NAMALWA (cell line): ENCODE data around the gene PSPH.
"Not testable (repeated sequence)": the region's sequence is repeated elsewhere in the genome, so short reads cannot be mapped to it uniquely, and the experiment has no call there.

ENCODE experiments used
- DNase-seq: peaks from one replicate; pipeline ENCODE4 v3.0.0-alpha.2; 2015; ENCODE audit warnings: low spot score

Gene PSPH

DNA sequence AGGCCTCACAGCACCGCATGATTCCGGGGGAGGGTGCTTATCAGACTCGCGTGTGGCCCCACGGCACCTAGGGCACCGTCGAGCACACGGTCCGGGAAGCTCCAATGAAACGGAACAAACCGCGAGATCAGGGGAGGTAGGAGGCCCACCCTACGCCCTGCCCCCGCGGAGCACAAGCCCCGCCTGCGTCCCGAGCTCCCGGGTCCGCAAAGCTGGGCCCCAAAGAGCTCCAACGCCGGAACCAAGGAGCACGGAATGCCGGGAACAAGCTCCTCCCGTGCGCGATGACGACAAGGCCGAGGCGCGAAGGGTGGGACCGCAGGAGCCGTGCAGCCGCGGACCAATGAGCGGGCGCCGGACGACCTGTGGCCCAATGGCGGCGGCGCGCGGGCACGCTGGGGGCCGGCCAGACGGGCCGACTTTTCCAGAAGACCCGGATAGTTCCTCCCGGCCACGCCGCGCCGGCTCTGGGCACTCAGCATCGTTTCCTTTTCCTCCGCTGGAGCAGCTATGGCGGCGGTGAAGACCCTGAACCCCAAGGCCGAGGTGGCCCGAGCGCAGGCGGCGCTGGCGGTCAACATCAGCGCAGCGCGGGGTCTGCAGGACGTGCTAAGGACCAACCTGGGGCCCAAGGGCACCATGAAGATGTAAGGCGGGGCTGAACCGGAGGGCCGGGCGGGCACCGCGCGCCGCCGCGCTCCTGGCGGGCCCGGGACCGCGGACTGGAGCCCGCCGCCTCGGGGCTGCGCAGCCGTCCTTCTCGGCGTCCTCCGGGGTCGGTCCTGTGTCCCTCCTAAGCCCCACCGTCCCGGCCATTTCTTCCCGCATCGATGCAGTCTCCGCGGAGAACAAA is at the start of gene PSPH, which contains the start of gene CCT6A:
Gene PSPH, minus strand, starts transcription at position 106 of the 853 bp plus-strand sequence. CDS start 30,232 bp downstream, outside the sequence.
Gene CCT6A, plus strand, starts transcription at position 427 of the 853 bp plus-strand sequence. Its CDS starts 84 bp downstream, at position 511.
- peak; percentile 99 for DNase-seq

DNA sequence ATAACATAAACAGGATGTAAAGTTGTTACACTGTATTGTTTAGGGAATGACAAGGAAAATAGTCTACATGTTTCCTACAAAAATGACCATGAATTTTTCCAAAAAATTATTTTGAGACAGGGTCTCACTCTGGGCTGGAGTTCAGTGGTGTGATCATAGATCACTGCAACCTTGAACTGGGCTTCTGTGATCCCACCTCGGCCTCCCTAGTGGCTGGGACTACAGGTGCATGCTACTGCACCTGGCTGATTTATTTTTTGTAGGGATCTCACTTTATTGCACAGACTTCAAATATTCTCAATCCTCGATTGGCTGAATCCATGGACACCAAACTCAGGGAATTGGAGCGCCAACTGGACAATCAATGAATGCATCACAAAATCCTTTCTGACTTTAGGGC is 48.4 kb upstream of the PSPH start:
- no peak for DNase-seq

DNA sequence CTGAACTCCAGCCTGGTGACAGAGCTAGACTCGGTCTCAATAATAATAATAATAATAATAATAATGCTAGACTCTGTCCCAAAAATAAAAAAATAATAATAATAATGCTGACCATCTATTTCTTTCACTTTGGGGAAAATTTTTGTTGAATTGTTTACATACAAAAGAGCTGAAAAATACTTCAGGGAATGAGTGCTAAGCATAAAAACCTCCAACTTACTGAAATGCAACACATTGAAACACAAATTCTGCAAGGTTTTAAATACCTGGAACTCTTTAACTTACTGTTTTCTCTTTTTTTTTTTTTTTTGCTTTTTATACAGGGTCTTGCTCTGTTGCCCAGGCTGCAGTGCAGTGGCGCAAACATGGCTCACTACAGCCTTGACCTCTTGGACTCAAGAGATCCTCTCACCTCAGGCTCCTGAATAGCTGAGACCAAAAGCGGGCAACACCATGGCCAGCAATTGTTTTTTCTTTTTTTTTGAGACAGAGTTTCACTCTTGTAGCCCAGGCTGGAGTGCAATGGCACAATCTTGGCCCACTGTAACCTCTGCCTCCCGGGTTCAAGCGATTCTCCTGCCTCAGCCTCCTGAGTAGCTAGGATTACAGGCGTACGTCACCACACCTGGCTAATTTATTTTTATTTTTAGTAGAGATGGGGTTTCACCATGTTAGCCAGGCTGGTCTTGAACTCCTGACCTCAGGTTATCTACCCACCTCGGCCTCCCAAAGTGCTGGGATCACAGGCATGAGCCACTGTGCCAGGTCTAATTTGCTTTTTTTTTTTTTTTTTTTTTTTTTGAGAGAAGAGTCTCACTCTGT is 47.2 kb upstream of the PSPH start:
- not testable (repeated sequence) for DNase-seq

DNA sequence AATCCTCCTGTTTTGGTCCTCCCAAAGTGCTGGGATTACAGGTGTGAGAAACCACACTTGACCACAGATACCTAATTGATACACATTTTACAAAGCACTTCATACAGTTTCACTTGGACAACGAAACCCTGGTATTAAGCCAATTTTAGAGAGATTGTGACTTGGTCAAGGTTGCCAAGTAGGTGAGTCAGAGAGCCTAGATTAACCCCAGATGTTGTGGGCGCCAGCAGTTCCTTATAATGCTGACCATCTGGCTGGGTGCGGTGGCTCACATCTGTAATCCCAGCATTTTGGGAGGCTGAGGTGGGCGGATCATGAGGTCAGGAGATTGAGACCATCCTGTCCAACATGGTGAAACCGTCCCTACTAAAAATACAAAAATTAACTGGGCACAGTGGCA is 46.5 kb upstream of the PSPH start:
- no peak for DNase-seq

DNA sequence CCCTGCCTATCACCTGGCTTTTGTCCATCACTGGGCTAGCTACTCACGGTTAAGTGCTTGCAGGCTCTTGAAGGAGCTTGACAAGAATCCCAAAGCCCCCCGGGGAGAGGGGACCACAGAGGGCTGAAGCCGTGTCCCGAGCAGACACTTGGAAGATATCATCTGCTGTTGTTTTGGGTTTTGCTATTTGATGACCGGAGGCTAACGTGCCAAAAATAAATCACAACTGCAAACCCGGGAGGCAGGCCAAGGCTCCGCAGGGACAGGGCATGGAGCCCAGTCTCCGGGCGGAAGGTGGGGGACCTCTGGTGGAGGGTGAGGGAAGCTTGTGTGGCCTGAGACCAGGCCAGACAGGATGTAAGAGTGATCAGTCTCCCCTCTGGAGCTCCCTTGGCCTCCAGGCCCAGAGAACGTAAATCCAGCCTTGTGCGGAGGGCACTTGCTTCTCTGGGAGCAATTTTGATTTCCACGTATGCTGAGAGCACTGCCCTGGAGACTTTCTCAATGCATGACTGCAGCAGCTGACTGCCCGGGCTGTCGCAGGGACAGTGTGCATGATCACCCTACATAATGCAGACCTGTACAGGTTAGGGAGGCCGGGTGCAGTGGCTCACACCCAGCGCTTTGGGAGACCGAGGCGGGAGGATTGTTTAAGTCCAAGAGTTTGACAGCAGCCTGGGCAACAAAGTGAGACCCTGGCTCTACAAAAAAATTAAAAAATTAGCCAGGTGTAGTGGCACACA is 41.7 kb upstream of the PSPH start, which contains the start of gene PHKG1:
Gene PHKG1, minus strand, starts transcription at position 164 of the 743 bp plus-strand sequence. CDS start 4,011 bp downstream, outside the sequence.
- DNase-seq: no peak

DNA sequence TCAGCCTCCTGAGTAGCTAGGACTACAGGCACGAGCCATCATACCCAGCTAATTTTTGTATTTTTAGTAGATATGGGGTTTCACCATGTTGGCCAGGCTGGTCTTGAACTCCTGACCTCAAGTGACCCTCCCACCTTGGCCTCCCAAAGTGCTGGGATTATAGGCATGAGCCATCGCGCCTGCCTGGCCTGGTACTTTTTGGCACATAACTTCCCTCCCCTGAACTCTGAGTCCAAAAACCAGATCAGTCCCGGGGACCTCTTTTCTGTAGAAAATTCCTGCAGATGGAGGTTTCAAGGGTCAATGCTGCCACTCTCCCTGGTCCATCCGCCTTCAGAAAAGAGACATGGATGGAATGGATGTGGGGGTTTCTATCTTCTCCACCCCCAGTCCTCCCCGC is 41.1 kb upstream of the PSPH start:
- not testable (repeated sequence) for DNase-seq

DNA sequence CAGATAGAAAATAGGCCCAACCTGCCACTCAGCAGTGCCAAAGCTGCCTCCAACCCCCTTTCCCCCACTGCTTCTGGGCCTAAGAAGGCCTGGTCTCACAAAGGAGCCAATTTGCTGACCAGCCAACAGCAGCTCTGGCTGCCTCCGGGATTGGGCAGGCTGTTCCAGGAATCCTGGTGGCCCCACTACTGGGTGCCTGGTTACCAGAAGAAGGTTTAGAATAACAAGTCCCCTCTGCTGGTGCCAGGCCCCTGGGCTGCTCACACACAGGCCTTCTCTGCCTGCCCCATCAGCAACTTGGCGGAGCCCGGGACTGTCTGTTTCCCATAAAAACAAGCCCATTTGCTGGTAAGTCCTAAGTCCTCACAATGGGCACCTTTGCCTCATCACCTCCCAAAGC is 40.3 kb upstream of the PSPH start:
- DNase-seq: no peak

DNA sequence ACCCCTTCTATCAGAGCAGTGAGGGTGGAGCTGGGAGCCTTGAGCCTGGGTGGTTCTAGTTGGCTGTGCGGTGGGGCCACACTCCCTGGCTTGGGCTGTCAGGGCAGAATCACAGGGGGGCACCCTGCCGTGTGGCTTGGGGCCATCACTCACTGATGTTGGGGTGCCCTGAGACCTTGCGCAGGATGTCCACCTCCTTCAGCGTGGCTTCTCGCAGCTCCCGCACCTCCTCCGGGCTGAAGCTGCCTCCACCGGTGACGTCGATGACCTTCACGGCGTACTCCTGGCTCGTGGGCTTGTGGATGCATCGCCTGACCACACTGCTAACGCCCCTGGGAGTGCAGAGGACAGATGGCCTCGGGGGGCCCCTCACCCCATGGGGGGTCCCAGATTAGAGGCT is 36.2 kb upstream of the PSPH start:
- DNase-seq: no peak

DNA sequence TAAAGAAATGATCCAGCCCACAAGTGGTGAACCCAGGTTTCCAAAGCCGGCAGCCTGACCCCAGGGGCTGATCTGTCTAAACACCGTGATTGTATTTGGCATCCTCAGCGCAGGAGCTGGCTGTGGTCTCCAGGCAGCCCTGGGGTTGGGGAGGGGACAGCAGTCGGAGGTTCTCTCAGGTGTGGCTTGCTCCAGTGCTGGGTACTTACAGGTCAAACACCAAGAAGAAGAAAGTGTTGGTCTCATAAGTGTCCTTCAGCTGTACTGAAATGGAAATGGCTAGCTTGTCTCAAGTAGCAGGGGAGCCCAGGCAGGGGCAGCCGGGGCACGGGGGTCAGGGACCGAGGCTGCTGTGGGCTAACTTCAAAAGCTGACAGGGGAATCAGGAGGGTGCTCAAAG is 35.5 kb upstream of the PSPH start:
- DNase-seq: no peak

DNA sequence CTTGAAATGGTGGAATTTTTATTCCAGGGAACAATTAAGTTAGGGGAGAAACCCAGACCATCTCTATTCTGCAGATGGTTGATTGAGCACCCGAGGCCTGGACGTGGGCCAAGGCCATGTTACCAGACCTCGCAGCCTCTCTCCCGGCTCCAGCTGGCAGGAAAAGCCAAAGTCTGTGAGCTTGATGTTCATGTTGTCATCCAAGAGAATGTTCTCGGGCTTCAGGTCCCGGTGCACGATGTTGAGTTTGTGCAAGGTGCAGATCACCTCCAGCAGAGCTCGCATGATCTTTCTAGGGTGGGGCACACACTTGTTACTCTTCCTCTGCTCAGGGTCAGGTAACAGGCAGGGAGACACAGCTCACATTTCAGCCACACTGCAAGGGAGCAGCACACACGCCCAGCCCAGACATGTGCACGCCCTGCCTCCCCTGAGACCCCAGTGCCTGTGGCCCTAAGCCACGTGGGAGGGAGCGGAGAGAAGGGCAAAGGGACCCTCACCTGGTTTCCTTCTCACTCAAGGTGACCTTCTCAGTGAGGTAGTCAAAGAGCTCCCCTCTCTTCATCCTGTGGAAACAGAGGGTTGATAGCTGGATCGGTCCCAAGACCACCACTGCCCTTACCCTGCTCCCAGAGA is 32.0 kb upstream of the PSPH start:
- DNase-seq: no peak

DNA sequence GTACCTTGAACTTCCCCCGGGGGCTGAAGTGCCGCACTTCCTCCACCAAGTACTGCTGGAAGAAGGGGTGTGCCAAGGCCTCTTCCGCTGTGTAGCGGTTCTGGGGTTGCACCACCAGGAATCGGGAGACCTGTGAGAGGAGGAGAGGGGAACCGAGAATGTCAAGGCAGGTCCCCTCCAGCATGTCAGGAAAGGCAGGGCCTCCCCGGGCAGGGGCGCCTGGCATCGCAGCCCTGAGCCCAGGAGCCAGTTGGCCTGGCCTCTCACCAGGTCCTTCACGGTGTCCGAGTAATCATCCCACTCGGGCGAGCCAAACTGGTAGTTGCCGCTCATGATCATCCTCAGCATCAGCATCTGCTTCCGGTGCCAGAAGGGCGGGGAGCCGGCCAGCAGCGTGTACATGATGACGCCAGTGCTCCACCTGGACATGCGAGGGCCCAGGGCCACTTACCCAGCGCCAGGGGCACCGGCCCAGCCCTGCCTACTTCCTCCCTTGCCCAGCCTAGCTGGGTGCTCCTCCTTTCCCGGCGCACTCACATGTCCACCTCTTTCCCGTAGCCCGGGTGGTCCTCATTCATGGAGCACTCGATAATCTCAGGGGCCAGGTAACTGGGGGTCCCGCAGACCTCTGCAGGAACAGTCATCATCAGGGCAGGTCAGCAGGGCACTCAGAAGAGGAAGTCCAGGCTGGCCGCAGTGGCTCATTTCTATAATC is 30.5 kb upstream of the PSPH start:
- no peak for DNase-seq

DNA sequence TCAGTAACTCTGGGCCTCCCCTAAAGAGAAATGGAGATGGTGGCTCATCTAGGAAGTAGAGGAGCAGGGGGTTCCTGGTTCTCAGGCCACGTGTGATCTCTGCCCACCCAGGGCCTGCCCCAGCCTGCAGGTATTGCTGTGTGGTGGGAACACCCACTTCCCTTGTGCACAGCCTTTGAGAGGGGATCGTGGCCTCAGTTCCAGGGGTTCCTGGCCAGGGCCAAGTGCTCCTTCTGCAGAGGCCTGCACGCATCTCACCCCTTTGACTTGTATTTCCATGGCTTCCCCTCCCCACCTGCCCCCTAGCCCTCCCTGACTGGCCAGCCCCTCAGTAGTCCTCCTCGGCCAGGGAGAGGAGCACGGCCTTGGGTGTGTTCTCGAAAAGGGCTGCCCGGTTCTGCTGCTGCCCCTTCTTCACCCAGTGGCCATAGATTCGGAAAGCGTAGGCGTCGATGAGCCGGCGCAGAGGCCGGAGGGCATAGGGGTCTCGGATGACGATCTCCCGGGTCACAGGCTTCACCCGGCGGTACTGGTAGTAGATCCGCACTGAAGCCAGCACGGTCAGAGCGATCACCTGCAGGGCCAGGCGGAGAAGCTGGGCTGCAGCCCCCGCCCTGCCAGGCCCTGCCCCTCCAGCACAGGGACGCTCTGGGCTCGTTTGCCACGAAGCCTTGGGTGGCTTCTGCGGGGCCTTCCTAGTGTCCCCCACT is 29.6 kb upstream of the PSPH start:
- not testable (repeated sequence) for DNase-seq

DNA sequence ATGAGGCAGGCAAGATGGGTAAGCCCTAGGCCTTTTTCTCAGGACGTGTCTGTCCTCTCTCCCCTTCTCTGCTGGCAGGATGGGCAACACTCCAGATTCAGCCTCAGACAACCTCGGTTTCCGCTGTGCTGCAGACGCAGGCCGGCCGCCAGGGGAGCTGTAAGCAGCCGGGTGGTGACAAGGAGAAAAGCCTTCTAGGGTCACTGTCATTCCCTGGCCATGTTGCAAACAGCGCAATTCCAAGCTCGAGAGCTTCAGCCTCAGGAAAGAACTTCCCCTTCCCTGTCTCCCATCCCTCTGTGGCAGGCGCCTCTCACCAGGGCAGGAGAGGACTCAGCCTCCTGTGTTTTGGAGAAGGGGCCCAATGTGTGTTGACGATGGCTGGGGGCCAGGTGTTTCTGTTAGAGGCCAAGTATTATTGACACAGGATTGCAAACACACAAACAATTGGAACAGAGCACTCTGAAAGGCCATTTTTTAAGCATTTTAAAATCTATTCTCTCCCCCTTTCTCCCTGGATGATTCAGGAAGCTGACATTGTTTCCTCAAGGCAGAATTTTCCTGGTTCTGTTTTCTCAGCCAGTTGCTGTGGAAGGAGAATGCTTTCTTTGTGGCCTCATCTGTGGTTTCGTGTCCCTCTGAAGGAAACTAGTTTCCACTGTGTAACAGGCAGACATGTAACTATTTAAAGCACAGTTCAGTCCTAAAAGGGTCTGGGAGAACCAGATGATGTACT is 28.4 kb upstream of the PSPH start:
- DNase-seq: no peak

DNA sequence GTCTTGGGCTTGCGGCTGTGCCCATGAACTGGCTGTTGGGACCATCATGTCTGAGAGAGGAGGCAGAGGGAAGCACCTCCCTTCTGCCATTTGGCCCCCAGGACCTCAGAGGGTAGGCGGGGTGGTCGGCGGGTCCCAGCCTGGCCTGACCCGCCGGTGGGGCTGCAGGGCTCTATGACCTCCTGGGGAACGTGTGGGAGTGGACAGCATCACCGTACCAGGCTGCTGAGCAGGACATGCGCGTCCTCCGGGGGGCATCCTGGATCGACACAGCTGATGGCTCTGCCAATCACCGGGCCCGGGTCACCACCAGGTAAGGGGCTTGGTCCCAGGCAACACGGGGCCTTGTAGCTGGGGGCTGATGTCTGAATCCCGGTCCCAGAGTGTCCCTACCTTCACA is 27.0 kb upstream of the PSPH start:
- DNase-seq: no peak

DNA sequence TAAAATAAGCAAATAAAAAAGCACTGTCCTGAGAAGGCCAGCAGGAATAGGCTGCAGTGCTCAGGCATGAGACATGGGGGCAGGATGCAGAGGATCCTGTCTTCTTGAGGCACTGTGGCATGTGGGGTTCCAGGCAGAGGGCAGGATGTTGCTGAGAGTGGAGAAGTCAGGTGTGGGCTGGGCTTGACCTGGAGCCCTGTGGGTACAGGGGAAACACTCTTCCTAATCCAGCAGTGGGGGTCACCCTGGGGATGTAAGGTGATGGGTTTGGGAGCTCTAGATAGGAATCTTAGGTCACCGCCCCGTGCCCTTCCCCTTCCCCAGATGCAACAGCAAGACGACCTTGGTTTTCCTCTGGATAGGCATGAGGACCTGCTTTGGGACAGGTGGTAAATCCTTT is 26.4 kb upstream of the PSPH start:
- no peak for DNase-seq

DNA sequence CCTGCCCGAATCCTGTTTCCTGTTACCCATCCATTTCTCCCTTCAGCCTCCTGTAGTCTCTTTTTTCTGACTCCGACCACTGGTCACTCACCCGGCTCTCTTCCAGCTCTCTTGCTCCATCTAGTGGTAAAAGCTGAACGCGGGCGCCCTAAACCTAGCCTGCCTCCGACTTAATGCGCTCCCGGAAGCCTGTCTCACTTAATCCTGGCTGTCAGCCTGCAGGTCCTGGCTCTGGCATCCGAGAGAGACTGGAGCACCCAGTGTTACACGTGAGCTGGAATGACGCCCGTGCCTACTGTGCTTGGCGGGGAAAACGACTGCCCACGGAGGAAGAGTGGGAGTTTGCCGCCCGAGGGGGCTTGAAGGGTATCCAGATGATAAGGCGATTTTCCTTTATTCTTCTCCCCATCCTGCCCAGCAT is 23.1 kb upstream of the PSPH start:
- peak; percentile 89 for DNase-seq

DNA sequence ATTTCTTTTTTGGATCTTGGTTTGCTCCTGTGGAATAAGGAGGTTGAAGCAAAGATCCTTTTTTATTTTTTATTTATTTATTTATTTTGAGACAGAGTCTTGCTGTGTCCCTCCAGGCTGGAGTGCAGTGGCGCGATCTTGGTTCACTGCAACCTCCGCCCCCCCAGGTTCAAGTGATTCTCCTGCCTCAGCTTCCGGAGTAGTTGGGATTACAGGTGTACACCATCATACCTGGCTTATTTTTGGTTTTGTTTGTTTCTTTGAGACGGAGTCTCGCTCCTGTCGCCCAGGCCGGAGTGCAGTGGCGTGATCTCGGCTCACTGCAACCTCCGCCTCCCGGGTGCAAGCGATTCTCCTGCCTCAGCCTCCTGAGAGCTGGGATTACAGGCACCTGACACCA is 15.1 kb upstream of the PSPH start:
- not testable (repeated sequence) for DNase-seq

DNA sequence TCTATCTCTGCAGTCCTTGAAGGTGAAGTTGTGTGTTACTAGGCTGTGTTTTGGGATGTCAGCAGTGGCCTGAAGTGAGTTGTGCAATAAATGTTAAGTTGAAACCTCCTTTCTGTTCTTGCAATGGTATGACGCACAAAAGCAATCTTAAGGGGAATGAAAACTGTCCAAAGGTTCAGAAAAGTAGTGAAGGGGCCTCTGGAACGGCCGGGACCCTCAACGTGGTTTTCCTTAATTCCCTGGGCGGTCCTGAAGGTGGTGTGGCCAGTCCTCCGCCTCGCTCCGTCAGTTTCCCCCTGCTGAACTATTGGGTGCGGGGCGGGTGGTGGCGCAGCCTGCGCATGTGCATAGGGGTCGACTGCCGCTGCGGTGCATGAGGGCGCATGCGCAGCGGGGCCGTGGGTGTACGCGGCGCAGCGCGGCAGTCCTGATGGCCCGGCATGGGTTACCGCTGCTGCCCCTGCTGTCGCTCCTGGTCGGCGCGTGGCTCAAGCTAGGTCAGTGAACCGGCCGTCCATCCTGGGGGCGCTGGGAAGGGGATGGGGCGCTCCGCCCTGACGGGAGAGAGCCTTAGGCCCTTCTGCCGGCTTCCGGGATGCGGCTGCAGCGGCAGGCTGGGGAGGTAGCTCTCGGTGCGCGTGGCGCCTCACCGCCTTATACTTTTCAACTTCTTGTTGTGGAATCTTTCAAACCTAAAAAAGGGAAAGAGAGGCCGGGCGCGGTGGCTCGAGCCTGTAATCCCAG is 12.8 kb upstream of the PSPH start, which contains the start of gene SUMF2:
Gene SUMF2, plus strand, starts transcription at position 405 of the 744 bp plus-strand sequence. Its CDS starts 26 bp downstream, at position 431.
- peak; percentile 95 for DNase-seq

DNA sequence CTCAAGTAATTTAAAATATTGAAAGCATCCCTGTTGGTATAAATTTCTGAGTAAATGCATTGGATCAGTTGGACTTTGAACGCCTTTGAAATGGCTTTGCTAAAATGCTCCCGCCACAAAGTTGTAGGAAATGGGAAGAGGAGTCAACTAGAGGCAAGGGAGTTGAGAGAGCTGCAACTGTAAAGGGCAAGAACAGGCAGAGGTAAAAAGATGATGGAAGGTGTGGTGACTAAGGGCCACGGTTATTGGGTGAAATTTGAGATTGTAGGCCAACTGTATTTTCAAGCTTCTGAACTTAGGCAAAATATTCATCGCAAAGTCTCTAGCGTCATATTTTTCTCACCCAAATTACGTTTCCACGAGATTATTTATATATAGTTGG is 12.2 kb upstream of the PSPH start:
- DNase-seq: no peak
